ENCODE results near the gene C22orf23. TPM values are rescaled to one million over a fixed set of nuclear protein-coding genes. Genes with fewer than 3 reads are reported as not detected.
A peak's percentile ranks its signal among the peaks of the same experiment; 100 is the strongest.

C22orf23 gene
- polyA plus RNA-seq, 2 donors = 0.16 to 0.39 TPM

GRCh38 chr22:37943136-37943824 lies 10.1 kb downstream of the C22orf23 start:
- no peak overlapping the region for H3K4me3 ChIP-seq (ENCODE audit: low read depth in 1 of 2, low read length in 2 of 2)
- no peak overlapping the region for H3K27ac ChIP-seq (ENCODE audit: low read depth in 2 of 2, low read length in 1 of 2)
- H3K27me3 ChIP-seq (ENCODE audit: control insufficient read depth in 1 of 2, insufficient read depth in 2 of 2, low read length in 2 of 2) = no peaks in the 10 kb centered on the region
- WGBS, 2 donors = 77 to 81% methylated on average over 12 of the region's 12 CpGs
- H3K36me3 ChIP-seq (ENCODE audit: control insufficient read depth in 2 of 2, insufficient read depth in 2 of 2, low read length in 1 of 2) = peaks cover 23 to 32% of the 10 kb centered on the region in 2 donors
- no peaks in the 10 kb centered on the region for H3K9me3 ChIP-seq (ENCODE audit: control insufficient read depth in 2 of 2, insufficient read depth in 1 of 2, low read depth in 1 of 2, low read length in 1 of 2)
- H3K4me1 ChIP-seq (ENCODE audit: control insufficient read depth in 2 of 2, insufficient read depth in 2 of 2, low read length in 1 of 2) = no peaks in the 10 kb centered on the region

GRCh38 chr22:37942133-37942532 lies 11.3 kb downstream of the C22orf23 start:
- 88 to 92% methylated on average over 8 of the region's 8 CpGs for WGBS, 2 donors
- peaks cover 23 to 39% of the 10 kb centered on the region in 2 donors for H3K36me3 ChIP-seq (ENCODE audit: control insufficient read depth in 2 of 2, insufficient read depth in 2 of 2, low read length in 1 of 2)
- no peaks in the 10 kb centered on the region for H3K9me3 ChIP-seq (ENCODE audit: control insufficient read depth in 2 of 2, insufficient read depth in 1 of 2, low read depth in 1 of 2, low read length in 1 of 2)
- H3K27ac ChIP-seq (ENCODE audit: low read depth in 2 of 2, low read length in 1 of 2) = no peak overlapping the region
- H3K27me3 ChIP-seq (ENCODE audit: control insufficient read depth in 1 of 2, insufficient read depth in 2 of 2, low read length in 2 of 2) = no peaks in the 10 kb centered on the region
- H3K4me1 ChIP-seq (ENCODE audit: control insufficient read depth in 2 of 2, insufficient read depth in 2 of 2, low read length in 1 of 2) = no peaks in the 10 kb centered on the region
- H3K4me3 ChIP-seq (ENCODE audit: low read depth in 1 of 2, low read length in 2 of 2) = no peak overlapping the region

- Histone ChIP-seq H3K27ac (ENCODE audit: low read depth in 2 of 2, low read length in 1 of 2) (no peak overlapping the region), H3K4me1 (ENCODE audit: control insufficient read depth in 2 of 2, insufficient read depth in 2 of 2, low read length in 1 of 2) (no peaks in the 10 kb centered on the region), H3K27me3 (ENCODE audit: control insufficient read depth in 1 of 2, insufficient read depth in 2 of 2, low read length in 2 of 2) (no peaks in the 10 kb centered on the region), H3K9me3 (ENCODE audit: control insufficient read depth in 2 of 2, insufficient read depth in 1 of 2, low read depth in 1 of 2, low read length in 1 of 2) (no peaks in the 10 kb centered on the region), H3K4me3 (ENCODE audit: low read depth in 1 of 2, low read length in 2 of 2) (no peak overlapping the region), H3K36me3 (ENCODE audit: control insufficient read depth in 2 of 2, insufficient read depth in 2 of 2, low read length in 1 of 2) (peaks cover 23 to 47% of the 10 kb centered on the region in 2 donors)
- 81 to 82% methylated on average over 12 of the region's 12 CpGs for WGBS, 2 donors
Measured at GRCh38 chr22:37940698-37941376, 12.6 kb downstream of the C22orf23 start.

- peaks cover 12 to 23% of the 10 kb centered on the region in 2 donors for H3K4me1 ChIP-seq (ENCODE audit: control insufficient read depth in 2 of 2, insufficient read depth in 2 of 2, low read length in 1 of 2)
- H3K27me3 ChIP-seq (ENCODE audit: control insufficient read depth in 1 of 2, insufficient read depth in 2 of 2, low read length in 2 of 2) = no peaks in the 10 kb centered on the region
- WGBS, 2 donors = 4 to 9% methylated on average over 13 of the region's 13 CpGs
- peak overlapping the region; percentile 82 to 98 for H3K27ac ChIP-seq (ENCODE audit: low read depth in 2 of 2, low read length in 1 of 2)
- no peaks in the 10 kb centered on the region for H3K9me3 ChIP-seq (ENCODE audit: control insufficient read depth in 2 of 2, insufficient read depth in 1 of 2, low read depth in 1 of 2, low read length in 1 of 2)
- peaks cover 5 to 49% of the 10 kb centered on the region in 2 donors for H3K36me3 ChIP-seq (ENCODE audit: control insufficient read depth in 2 of 2, insufficient read depth in 2 of 2, low read length in 1 of 2)
- H3K4me3 ChIP-seq (ENCODE audit: low read depth in 1 of 2, low read length in 2 of 2) = no peak overlapping the region
Measured at GRCh38 chr22:37933711-37934376, 19.6 kb downstream of the C22orf23 start.

- H3K4me3 ChIP-seq (ENCODE audit: low read depth in 1 of 2, low read length in 2 of 2) = no peak overlapping the region
- no peaks in the 10 kb centered on the region for H3K27me3 ChIP-seq (ENCODE audit: control insufficient read depth in 1 of 2, insufficient read depth in 2 of 2, low read length in 2 of 2)
- H3K9me3 ChIP-seq (ENCODE audit: control insufficient read depth in 2 of 2, insufficient read depth in 1 of 2, low read depth in 1 of 2, low read length in 1 of 2) = no peaks in the 10 kb centered on the region
- H3K4me1 ChIP-seq (ENCODE audit: control insufficient read depth in 2 of 2, insufficient read depth in 2 of 2, low read length in 1 of 2) = peaks cover 12 to 23% of the 10 kb centered on the region in 2 donors
- peak overlapping the region; percentile 82 to 98 for H3K27ac ChIP-seq (ENCODE audit: low read depth in 2 of 2, low read length in 1 of 2)
- peaks cover 5 to 53% of the 10 kb centered on the region in 2 donors for H3K36me3 ChIP-seq (ENCODE audit: control insufficient read depth in 2 of 2, insufficient read depth in 2 of 2, low read length in 1 of 2)
- WGBS, 2 donors = 57 to 69% methylated on average over 21 of the region's 21 CpGs
Measured at GRCh38 chr22:37932821-37933578, 20.4 kb downstream of the C22orf23 start.

GRCh38 chr22:37932401-37932800 lies 21.0 kb downstream of the C22orf23 start:
- H3K9me3 ChIP-seq (ENCODE audit: control insufficient read depth in 2 of 2, insufficient read depth in 1 of 2, low read depth in 1 of 2, low read length in 1 of 2) = no peaks in the 10 kb centered on the region
- H3K36me3 ChIP-seq (ENCODE audit: control insufficient read depth in 2 of 2, insufficient read depth in 2 of 2, low read length in 1 of 2) = peaks cover 7 to 49% of the 10 kb centered on the region in 2 donors
- no peak overlapping the region for H3K4me3 ChIP-seq (ENCODE audit: low read depth in 1 of 2, low read length in 2 of 2)
- peak overlapping the region; percentile 82 to 98 for H3K27ac ChIP-seq (ENCODE audit: low read depth in 2 of 2, low read length in 1 of 2)
- no peaks in the 10 kb centered on the region for H3K27me3 ChIP-seq (ENCODE audit: control insufficient read depth in 1 of 2, insufficient read depth in 2 of 2, low read length in 2 of 2)
- 74 to 81% methylated on average over 9 to 10 of the region's 10 CpGs for WGBS, 2 donors
- peaks cover 12 to 23% of the 10 kb centered on the region in 2 donors for H3K4me1 ChIP-seq (ENCODE audit: control insufficient read depth in 2 of 2, insufficient read depth in 2 of 2, low read length in 1 of 2)

DNA sequence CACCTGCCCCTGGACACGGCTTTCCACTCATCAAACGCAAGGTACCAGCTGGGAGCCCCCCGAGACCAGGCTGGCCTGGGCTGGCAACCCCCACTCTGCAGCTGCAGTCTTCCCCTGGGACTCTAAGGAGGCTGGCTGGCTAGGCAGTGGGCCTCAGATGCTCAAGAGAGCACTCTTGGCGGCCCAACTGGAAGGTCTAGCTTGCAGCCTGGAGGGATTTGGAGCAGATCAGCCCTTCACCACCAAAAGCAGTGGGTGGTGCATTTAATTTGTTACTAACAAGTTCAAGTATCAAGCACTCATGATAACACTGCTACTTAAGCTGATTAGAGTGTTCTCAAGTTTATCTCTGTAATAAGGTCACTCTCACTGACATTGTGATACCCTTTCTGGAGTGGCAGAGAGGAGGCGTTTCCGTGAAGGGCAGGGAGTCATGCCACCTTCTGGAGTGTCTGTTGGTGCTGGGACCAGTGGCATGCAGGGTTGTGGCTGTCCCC lies 21.5 kb downstream of the C22orf23 start:
- Histone ChIP-seq H3K27ac (ENCODE audit: low read depth in 2 of 2, low read length in 1 of 2) (peak overlapping the region; percentile 82 to 98), H3K4me3 (ENCODE audit: low read depth in 1 of 2, low read length in 2 of 2) (no peak overlapping the region), H3K27me3 (ENCODE audit: control insufficient read depth in 1 of 2, insufficient read depth in 2 of 2, low read length in 2 of 2) (no peaks in the 10 kb centered on the region), H3K4me1 (ENCODE audit: control insufficient read depth in 2 of 2, insufficient read depth in 2 of 2, low read length in 1 of 2) (peaks cover 12 to 23% of the 10 kb centered on the region in 2 donors), H3K36me3 (ENCODE audit: control insufficient read depth in 2 of 2, insufficient read depth in 2 of 2, low read length in 1 of 2) (peaks cover 9 to 51% of the 10 kb centered on the region in 2 donors), H3K9me3 (ENCODE audit: control insufficient read depth in 2 of 2, insufficient read depth in 1 of 2, low read depth in 1 of 2, low read length in 1 of 2) (no peaks in the 10 kb centered on the region)
- WGBS, 2 donors = 66 to 82% methylated on average over 6 of the region's 6 CpGs

DNA sequence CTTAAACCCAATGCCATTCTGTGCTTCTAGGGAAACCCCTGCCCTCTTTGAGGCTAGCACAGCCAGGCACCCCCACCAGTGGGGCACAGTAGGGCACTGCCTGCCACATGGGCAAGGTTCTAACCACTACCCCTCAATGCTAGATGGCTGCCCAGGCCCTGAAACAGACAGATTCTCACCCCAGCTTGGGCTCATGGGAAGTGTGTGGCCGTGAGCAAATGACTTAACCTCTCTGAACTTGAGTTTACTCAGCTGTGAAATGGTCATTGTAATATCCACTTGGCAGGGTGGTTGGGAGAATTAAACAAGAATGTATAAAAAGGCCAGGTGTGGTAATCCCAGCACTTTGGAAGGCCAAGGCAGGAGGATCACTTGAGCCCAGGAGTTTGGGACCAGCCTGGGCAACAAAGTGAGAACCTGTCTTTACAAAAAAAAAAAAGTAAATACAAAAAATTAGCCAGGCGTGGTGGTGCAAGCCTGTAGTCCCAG lies 22.4 kb downstream of the C22orf23 start:
- H3K4me3 ChIP-seq (ENCODE audit: low read depth in 1 of 2, low read length in 2 of 2) = no peak overlapping the region
- no peaks in the 10 kb centered on the region for H3K9me3 ChIP-seq (ENCODE audit: control insufficient read depth in 2 of 2, insufficient read depth in 1 of 2, low read depth in 1 of 2, low read length in 1 of 2)
- H3K4me1 ChIP-seq (ENCODE audit: control insufficient read depth in 2 of 2, insufficient read depth in 2 of 2, low read length in 1 of 2) = peaks cover 12 to 23% of the 10 kb centered on the region in 2 donors
- peaks cover 18 to 56% of the 10 kb centered on the region in 2 donors for H3K36me3 ChIP-seq (ENCODE audit: control insufficient read depth in 2 of 2, insufficient read depth in 2 of 2, low read length in 1 of 2)
- no peaks in the 10 kb centered on the region for H3K27me3 ChIP-seq (ENCODE audit: control insufficient read depth in 1 of 2, insufficient read depth in 2 of 2, low read length in 2 of 2)
- 64 to 71% methylated on average over 2 of the region's 2 CpGs for WGBS, 2 donors
- peak overlapping the region in 1 of 2 donors; percentile 79 for H3K27ac ChIP-seq (ENCODE audit: low read depth in 2 of 2, low read length in 1 of 2)
